Effector CD4-positive, alpha-beta T cell (primary cell): ENCODE measurements around the gene FADS1.
A peak's percentile ranks its signal among the peaks of the same experiment; 100 is the strongest.

Experiments used
- DNase-seq: peaks from one replicate; pipeline ENCODE4 v3.0.0-alpha.2; 2020

The FADS1 gene

GRCh38 chr11:61757213-61757862 lies 59.5 kb downstream of the FADS1 start:
- DNase-seq = no peak

GRCh38 chr11:61756452-61757212 lies 60.2 kb downstream of the FADS1 start:
- no peak for DNase-seq

- no peak for DNase-seq
These were observed 60.7 kb downstream of the FADS1 start for GRCh38 chr11:61756147-61756451.

GRCh38 chr11:61754534-61755482 lies 62.0 kb downstream of the FADS1 start:
- DNase-seq = no peak

GRCh38 chr11:61753672-61754071 lies 63.1 kb downstream of the FADS1 start:
- no peak for DNase-seq

- DNase-seq = no peak
These were observed 63.8 kb downstream of the FADS1 start for GRCh38 chr11:61752925-61753521.

- peak; percentile 37 for DNase-seq
These were observed 64.5 kb downstream of the FADS1 start, which contains the start of gene MYRF for GRCh38 chr11:61752117-61752924. Gene MYRF (plus strand): TSS chr11:61752636. CDS start chr11:61752745, 109 bp downstream.

- DNase-seq = no peak
These were observed 65.4 kb downstream of the FADS1 start for GRCh38 chr11:61751384-61751783.

GRCh38 chr11:61750631-61751273 lies 66.1 kb downstream of the FADS1 start:
- DNase-seq = no peak
